Nephron (organoid): ENCODE measurements around the gene KLF3.

Source experiments
- H3K27ac Mint-ChIP-seq, 3 experiments: 2 replicates each; pipeline ENCODE4 v1.8.0; 2020; ENCODE audit warnings: mixed read lengths in 3 of 3, mild to moderate bottlenecking in 2 of 3, moderate library complexity in 1 of 3
- H3K27me3 Mint-ChIP-seq: 2 replicates; pipeline ENCODE4 v1.8.0; 2021; ENCODE audit warnings: low read depth, mild to moderate bottlenecking, moderate library complexity, mixed read lengths
- H3K36me3 Mint-ChIP-seq: 2 replicates; pipeline ENCODE4 v1.8.0; 2020; ENCODE audit warnings: low read depth, mixed read lengths
- H3K4me1 Mint-ChIP-seq: 2 replicates; pipeline ENCODE4 v1.8.0; 2020; ENCODE audit warnings: mixed read lengths
- H3K4me3 Mint-ChIP-seq, 3 experiments: 2 replicates each; pipeline ENCODE4 v1.8.0; 2020; ENCODE audit warnings: mild to moderate bottlenecking in 3 of 3, mixed read lengths in 3 of 3, moderate library complexity in 2 of 3
- H3K9me3 Mint-ChIP-seq: 2 replicates; pipeline ENCODE4 v1.8.0; 2020; ENCODE audit warnings: mixed read lengths
- CTCF ChIP-seq, 3 experiments: fragments of 200-600 bp; sonication (generic); IDR thresholded peaks; one replicate each; pipeline ENCODE4 v1.5.0; 2021; ENCODE audit warnings: antibody characterized with exemption in 3 of 3; ENCODE audit not compliant: unreplicated experiment in 3 of 3

KLF3 gene

DNA sequence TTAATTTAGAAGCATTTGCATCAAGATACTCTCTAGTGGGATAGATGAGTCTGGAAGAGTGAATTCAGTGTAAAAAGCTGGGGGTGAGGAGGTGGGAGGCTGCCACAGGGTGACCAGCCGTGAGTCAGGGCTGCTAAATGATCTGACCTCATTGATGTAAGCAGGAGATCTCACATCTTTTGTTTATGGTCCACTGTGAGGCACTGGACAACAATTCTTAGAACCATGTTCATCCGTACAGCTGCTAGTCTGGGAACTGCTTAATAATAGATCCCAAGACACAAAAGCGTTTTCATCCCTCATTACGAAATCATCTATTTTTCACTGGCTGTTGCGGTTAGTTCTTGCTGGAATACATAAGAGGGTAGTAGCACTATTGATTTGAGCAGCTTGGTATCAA, 14.1 kb downstream of the KLF3 start:
- TF ChIP-seq CTCF (IDR thresholded peaks at IDR 0.05; ENCODE audit: unreplicated experiment in 3 of 3) = no peak
- Mint-ChIP-seq H3K27me3 (no peaks in the 10 kb centered on the region), H3K27ac (peak overlapping the region; percentile 23 to 80 (median 69)), H3K9me3 (no peaks in the 10 kb centered on the region), H3K4me3 (no peak overlapping the region), H3K4me1 (peaks cover 68% of the 10 kb centered on the region), H3K36me3 (peaks cover 45% of the 10 kb centered on the region)

GRCh38 chr4:38679921-38680320, 15.9 kb downstream of the KLF3 start:
- no peaks in the 10 kb centered on the region for H3K9me3 Mint-ChIP-seq
- no peaks in the 10 kb centered on the region for H3K27me3 Mint-ChIP-seq
- peaks cover 52% of the 10 kb centered on the region for H3K36me3 Mint-ChIP-seq
- H3K27ac Mint-ChIP-seq = peak overlapping the region in 2 of 3 experiments; percentile 3 to 61
- peaks cover 50% of the 10 kb centered on the region for H3K4me1 Mint-ChIP-seq
- H3K4me3 Mint-ChIP-seq = no peak overlapping the region
- TF ChIP-seq CTCF (IDR thresholded peaks at IDR 0.05; ENCODE audit: unreplicated experiment in 3 of 3) = no peak

DNA sequence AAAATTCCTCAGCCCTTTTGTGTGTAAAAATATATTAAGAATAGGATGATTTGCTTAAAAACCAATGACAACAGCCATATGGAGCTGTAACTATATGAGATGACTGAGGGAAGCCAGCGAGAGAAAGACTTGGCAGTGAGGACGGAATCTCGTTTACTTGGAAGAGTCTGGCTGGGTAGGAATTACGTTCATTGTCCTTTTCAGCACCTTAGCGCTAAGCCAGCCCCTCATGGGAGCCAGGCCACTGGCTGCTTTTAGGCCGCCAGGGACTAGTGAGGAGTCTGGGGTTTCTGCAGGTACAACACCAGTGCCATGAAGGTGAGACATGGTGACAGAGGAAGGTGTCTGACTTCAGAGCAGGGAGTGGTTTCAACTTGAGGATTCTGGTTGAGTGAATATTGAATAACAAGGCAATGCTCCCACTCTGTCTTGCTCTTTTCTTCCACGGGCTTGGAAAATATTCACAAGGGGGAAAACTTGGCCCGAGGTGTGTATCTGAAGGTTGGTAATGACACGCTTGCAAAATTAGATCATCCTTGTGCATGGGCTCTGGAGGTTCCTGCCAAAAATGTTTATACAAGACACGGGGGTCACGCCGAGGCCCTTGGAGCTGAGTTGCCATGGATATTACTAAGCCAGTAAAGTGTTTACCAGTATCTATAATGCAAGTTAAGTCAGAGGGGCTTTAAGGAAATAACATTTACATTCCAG, 17.4 kb downstream of the KLF3 start:
- Mint-ChIP-seq H3K36me3 (peaks cover 59% of the 10 kb centered on the region), H3K27ac (peak overlapping the region; percentile 69 to 89 (median 79)), H3K27me3 (no peaks in the 10 kb centered on the region), H3K4me1 (peaks cover 42% of the 10 kb centered on the region), H3K9me3 (no peaks in the 10 kb centered on the region), H3K4me3 (peak overlapping the region in 1 of 3 experiments; percentile 28)
- no peak for TF ChIP-seq CTCF (IDR thresholded peaks at IDR 0.05; ENCODE audit: unreplicated experiment in 3 of 3)

DNA sequence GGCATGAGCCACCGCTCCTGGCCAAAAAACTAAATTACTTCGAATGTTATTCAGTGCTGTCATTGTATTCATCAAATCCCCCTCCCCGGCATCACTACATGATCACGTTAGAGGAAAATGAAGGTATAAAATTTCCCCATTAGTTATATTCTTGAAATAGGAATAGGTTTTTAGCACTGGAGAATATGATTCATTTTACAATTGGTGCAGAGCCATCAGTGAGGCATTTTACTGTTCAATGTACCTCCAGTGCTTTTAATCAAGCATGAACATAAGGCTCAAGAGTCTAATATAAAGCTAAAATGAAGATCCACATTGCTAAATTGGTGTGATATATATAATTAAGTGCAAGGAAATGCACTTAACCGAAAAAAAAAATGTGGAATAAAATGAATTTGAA, 18.3 kb downstream of the KLF3 start:
- no peaks in the 10 kb centered on the region for H3K27me3 Mint-ChIP-seq
- peak overlapping the region in 2 of 3 experiments; percentile 41 to 89 for H3K27ac Mint-ChIP-seq
- peaks cover 65% of the 10 kb centered on the region for H3K36me3 Mint-ChIP-seq
- H3K4me1 Mint-ChIP-seq = peaks cover 40% of the 10 kb centered on the region
- TF ChIP-seq CTCF (IDR thresholded peaks at IDR 0.05; ENCODE audit: unreplicated experiment in 3 of 3) = no peak
- no peaks in the 10 kb centered on the region for H3K9me3 Mint-ChIP-seq
- H3K4me3 Mint-ChIP-seq = no peak overlapping the region

- peaks cover 30% of the 10 kb centered on the region for H3K4me1 Mint-ChIP-seq
- H3K9me3 Mint-ChIP-seq = no peaks in the 10 kb centered on the region
- H3K27ac Mint-ChIP-seq = no peak overlapping the region
- no peak overlapping the region for H3K4me3 Mint-ChIP-seq
- H3K36me3 Mint-ChIP-seq = peaks cover 65% of the 10 kb centered on the region
- no peak for TF ChIP-seq CTCF (IDR thresholded peaks at IDR 0.05; ENCODE audit: unreplicated experiment in 3 of 3)
- no peaks in the 10 kb centered on the region for H3K27me3 Mint-ChIP-seq
Measured at GRCh38 chr4:38683276-38683675, 19.3 kb downstream of the KLF3 start.

GRCh38 chr4:38684271-38684670, 20.3 kb downstream of the KLF3 start:
- Mint-ChIP-seq H3K4me1 (peaks cover 22% of the 10 kb centered on the region), H3K9me3 (no peaks in the 10 kb centered on the region), H3K36me3 (peaks cover 65% of the 10 kb centered on the region), H3K4me3 (no peak overlapping the region), H3K27me3 (no peaks in the 10 kb centered on the region), H3K27ac (peak overlapping the region in 1 of 3 experiments; percentile 52)
- TF ChIP-seq CTCF (IDR thresholded peaks at IDR 0.05; ENCODE audit: unreplicated experiment in 3 of 3) = no peak
